Liver (tissue), 3 donors: ENCODE data around the gene TEX19.

Source experiments
- HNF4A ChIP-seq, 2 donors: conservative IDR thresholded peaks; 2 replicates each; pipeline ENCODE4 v1.6.1; 2016; ENCODE audit warnings: antibody characterized with exemption in 2 of 2, mild to moderate bottlenecking in 2 of 2
- JUND ChIP-seq, 2 donors: IDR thresholded peaks; 2 replicates each; pipeline ENCODE4 v1.6.1; 2016; ENCODE audit warnings: antibody characterized with exemption in 2 of 2
- MAX ChIP-seq: IDR thresholded peaks from 2 replicates; pipeline ENCODE4 v1.6.1; 2016; ENCODE audit warnings: antibody characterized with exemption
- NR2F2 ChIP-seq: IDR thresholded peaks from 2 replicates; pipeline ENCODE4 v1.6.1; 2016; ENCODE audit warnings: antibody characterized with exemption
- RAD21 ChIP-seq, 2 donors: IDR thresholded peaks; 2 replicates each; pipeline ENCODE4 v1.6.1; 2016; ENCODE audit warnings: antibody characterized with exemption in 2 of 2, mild to moderate bottlenecking in 2 of 2
- SP1 ChIP-seq: IDR thresholded peaks from 2 replicates; pipeline ENCODE4 v1.6.1; 2018; ENCODE audit warnings: antibody characterized with exemption, mild to moderate bottlenecking
- TAF1 ChIP-seq: conservative IDR thresholded peaks from 2 replicates; pipeline ENCODE4 v1.6.1; 2016; ENCODE audit warnings: antibody characterized with exemption, mild to moderate bottlenecking
- YY1 ChIP-seq: IDR thresholded peaks from 2 replicates; pipeline ENCODE4 v1.6.1; 2016; ENCODE audit warnings: antibody characterized with exemption, mild to moderate bottlenecking
- TF ChIP-seq, protein P1 (sequence below): fragments of 150-350 bp; IDR thresholded peaks from 2 replicates; pipeline ENCODE4 v1.5.1; 2017; ENCODE audit warnings: improper control_type of control experiment, low read depth, low read length; ENCODE audit not compliant: missing input control
- TF ChIP-seq, protein P2 (sequence below): IDR thresholded peaks from 2 replicates; pipeline ENCODE4 v1.6.1; 2016; ENCODE audit warnings: antibody characterized with exemption, mild to moderate bottlenecking
- donor health status: healthy.
- donor health status: healthy.

DNA sequence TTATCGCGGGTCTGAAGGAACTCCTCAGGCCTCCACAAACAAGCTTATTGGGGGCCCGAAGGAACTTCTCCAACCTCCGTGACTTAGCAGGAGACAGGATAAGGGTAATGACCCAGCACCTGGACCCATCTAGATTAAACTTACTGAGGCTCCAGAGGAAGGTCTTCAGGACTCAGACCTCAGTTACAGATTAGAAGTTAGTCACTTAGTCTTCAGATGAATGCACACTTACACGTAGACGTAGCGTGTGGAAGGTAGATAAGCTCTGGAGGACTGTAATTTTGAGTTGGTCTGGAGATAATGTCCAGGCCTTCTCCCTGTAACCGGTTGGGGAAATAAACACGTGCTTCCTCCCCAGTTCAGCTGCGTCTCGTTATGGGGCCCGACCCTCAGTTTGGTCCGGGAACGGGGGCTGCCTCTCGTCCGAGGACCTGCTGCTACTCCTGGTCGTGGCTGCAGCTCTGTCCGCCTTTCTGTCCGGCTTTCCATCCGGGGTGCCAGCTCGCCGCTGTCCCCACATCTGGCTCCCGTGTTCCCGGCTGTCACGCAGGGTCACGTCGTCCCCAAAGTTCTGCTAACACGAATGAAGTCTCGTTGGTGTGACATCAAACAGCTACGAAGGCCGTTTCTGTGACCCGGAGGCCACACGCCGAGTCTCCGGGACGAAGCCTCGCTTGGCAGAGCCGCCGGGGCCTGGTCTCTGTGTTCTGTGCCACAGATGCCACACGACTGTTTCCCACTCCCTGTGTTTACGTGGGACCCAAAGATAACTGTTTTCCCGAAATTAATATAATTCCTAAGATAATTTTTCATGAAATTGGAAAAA lies 13.7 kb upstream of the TEX19 start:
- TF ChIP-seq, protein P1, sequence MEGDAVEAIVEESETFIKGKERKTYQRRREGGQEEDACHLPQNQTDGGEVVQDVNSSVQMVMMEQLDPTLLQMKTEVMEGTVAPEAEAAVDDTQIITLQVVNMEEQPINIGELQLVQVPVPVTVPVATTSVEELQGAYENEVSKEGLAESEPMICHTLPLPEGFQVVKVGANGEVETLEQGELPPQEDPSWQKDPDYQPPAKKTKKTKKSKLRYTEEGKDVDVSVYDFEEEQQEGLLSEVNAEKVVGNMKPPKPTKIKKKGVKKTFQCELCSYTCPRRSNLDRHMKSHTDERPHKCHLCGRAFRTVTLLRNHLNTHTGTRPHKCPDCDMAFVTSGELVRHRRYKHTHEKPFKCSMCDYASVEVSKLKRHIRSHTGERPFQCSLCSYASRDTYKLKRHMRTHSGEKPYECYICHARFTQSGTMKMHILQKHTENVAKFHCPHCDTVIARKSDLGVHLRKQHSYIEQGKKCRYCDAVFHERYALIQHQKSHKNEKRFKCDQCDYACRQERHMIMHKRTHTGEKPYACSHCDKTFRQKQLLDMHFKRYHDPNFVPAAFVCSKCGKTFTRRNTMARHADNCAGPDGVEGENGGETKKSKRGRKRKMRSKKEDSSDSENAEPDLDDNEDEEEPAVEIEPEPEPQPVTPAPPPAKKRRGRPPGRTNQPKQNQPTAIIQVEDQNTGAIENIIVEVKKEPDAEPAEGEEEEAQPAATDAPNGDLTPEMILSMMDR = no peak
- no peak for TF ChIP-seq RAD21 (IDR thresholded peaks at IDR 0.05)
- TF ChIP-seq TAF1 = no peak
- TF ChIP-seq YY1 = no peak
- TF ChIP-seq SP1 = no peak
- TF ChIP-seq, protein P2, sequence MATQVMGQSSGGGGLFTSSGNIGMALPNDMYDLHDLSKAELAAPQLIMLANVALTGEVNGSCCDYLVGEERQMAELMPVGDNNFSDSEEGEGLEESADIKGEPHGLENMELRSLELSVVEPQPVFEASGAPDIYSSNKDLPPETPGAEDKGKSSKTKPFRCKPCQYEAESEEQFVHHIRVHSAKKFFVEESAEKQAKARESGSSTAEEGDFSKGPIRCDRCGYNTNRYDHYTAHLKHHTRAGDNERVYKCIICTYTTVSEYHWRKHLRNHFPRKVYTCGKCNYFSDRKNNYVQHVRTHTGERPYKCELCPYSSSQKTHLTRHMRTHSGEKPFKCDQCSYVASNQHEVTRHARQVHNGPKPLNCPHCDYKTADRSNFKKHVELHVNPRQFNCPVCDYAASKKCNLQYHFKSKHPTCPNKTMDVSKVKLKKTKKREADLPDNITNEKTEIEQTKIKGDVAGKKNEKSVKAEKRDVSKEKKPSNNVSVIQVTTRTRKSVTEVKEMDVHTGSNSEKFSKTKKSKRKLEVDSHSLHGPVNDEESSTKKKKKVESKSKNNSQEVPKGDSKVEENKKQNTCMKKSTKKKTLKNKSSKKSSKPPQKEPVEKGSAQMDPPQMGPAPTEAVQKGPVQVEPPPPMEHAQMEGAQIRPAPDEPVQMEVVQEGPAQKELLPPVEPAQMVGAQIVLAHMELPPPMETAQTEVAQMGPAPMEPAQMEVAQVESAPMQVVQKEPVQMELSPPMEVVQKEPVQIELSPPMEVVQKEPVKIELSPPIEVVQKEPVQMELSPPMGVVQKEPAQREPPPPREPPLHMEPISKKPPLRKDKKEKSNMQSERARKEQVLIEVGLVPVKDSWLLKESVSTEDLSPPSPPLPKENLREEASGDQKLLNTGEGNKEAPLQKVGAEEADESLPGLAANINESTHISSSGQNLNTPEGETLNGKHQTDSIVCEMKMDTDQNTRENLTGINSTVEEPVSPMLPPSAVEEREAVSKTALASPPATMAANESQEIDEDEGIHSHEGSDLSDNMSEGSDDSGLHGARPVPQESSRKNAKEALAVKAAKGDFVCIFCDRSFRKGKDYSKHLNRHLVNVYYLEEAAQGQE = no peak
- TF ChIP-seq HNF4A (conservative IDR thresholded peaks at IDR 0.05) = no peak
- no peak for TF ChIP-seq JUND (IDR thresholded peaks at IDR 0.05)
- TF ChIP-seq MAX = no peak
- TF ChIP-seq NR2F2 = no peak
